HG03432 (cell line): ENCODE results near the gene IGSF9.

Experiments used
- ATAC-seq: cut with Tn5 transposase; IDR thresholded peaks from one replicate; pipeline ENCODE4 v1.9.1; 2021; ENCODE audit warnings: mild to moderate bottlenecking, moderate library complexity; ENCODE audit not compliant: unreplicated experiment

Gene IGSF9

GRCh38 chr1:159974350-159974965, 29.0 kb upstream of the IGSF9 start:
- ATAC-seq = no peak

GRCh38 chr1:159973350-159973940, 28.0 kb upstream of the IGSF9 start:
- ATAC-seq = no peak

- no peak for ATAC-seq
These were observed 27.2 kb upstream of the IGSF9 start for GRCh38 chr1:159972443-159973205.

- ATAC-seq = no peak
These were observed 25.5 kb upstream of the IGSF9 start for GRCh38 chr1:159970932-159971342.

- no peak for ATAC-seq
These were observed 23.5 kb upstream of the IGSF9 start for GRCh38 chr1:159968901-159969300.

GRCh38 chr1:159965263-159965662, 19.9 kb upstream of the IGSF9 start:
- no peak for ATAC-seq

- ATAC-seq = no peak
These were observed 18.7 kb upstream of the IGSF9 start for GRCh38 chr1:159964144-159964543.

GRCh38 chr1:159962176-159962575, 16.8 kb upstream of the IGSF9 start:
- ATAC-seq = no peak

- ATAC-seq = no peak
These were observed 16.2 kb upstream of the IGSF9 start for GRCh38 chr1:159961636-159962035.

GRCh38 chr1:159960721-159961381, 15.4 kb upstream of the IGSF9 start:
- ATAC-seq = no peak

- ATAC-seq = peak; percentile 21
These were observed 14.0 kb upstream of the IGSF9 start for GRCh38 chr1:159959451-159959850.

GRCh38 chr1:159958719-159959380, 13.4 kb upstream of the IGSF9 start:
- ATAC-seq = peak; percentile 73

- no peak for ATAC-seq
These were observed 12.4 kb upstream of the IGSF9 start for GRCh38 chr1:159957824-159958268.

GRCh38 chr1:159955456-159955855, 10.0 kb upstream of the IGSF9 start:
- no peak for ATAC-seq

GRCh38 chr1:159953536-159954515, 8.4 kb upstream of the IGSF9 start, which contains the start of gene SLAMF9:
TSS of gene SLAMF9 (minus strand) at chr1:159954237. CDS start at chr1:159954137, 100 bp downstream.
- no peak for ATAC-seq

GRCh38 chr1:159952932-159953331, 7.5 kb upstream of the IGSF9 start:
- no peak for ATAC-seq

- no peak for ATAC-seq
These were observed 6.1 kb upstream of the IGSF9 start for GRCh38 chr1:159951551-159951950.

- ATAC-seq = no peak
These were observed 5.6 kb upstream of the IGSF9 start for GRCh38 chr1:159951016-159951415.

- no peak for ATAC-seq
These were observed 4.6 kb upstream of the IGSF9 start for GRCh38 chr1:159949981-159950381.

GRCh38 chr1:159949123-159949522, 3.7 kb upstream of the IGSF9 start:
- no peak for ATAC-seq
